Upper lobe of right lung (tissue), 1 donor: ENCODE data around the gene IGSF3. TPM values are rescaled to one million over a fixed set of nuclear protein-coding genes. Genes with fewer than 3 reads are reported as not detected.
A peak's percentile ranks its signal among the peaks of the same experiment; 100 is the strongest.

ENCODE experiments used
- ATAC-seq: fragments of 200-7000 bp; cut with Tn5 transposase; one replicate; pipeline ENCODE4 v1.9.1; 2020; ENCODE audit warnings: mild to moderate bottlenecking, moderate library complexity
- DNase-seq: peaks from one replicate; pipeline ENCODE4 v3.0.0-alpha.2; 2020
- H3K27ac ChIP-seq: fragments of 200-600 bp; one replicate; pipeline ENCODE4 v1.8.0; 2022
- H3K27me3 ChIP-seq: fragments of 200-600 bp; one replicate; pipeline ENCODE4 v1.8.0; 2022; ENCODE audit warnings: mild to moderate bottlenecking
- H3K36me3 ChIP-seq: fragments of 200-600 bp; one replicate; pipeline ENCODE4 v1.8.0; 2022
- H3K4me1 ChIP-seq: fragments of 200-600 bp; one replicate; pipeline ENCODE4 v1.8.0; 2022
- H3K4me3 ChIP-seq: fragments of 200-600 bp; one replicate; pipeline ENCODE4 v1.8.0; 2022; ENCODE audit warnings: mild to moderate bottlenecking
- H3K9me3 ChIP-seq: fragments of 200-600 bp; one replicate; pipeline ENCODE4 v1.8.0; 2022
- CTCF ChIP-seq: fragments of 200-600 bp; IDR thresholded peaks from one replicate; pipeline ENCODE4 v1.8.0; 2022; ENCODE audit warnings: antibody characterized with exemption
- intact Hi-C: fragments of 100-400 bp; cut with DNase I; formaldehyde crosslinking; loops from one replicate; pipeline ENCODE4 v1.11.0; 2022
- total RNA-seq: library from RNA; stranded (reverse); fragmentation: NEBNext Ultra II Directional; extraction: Animal tissue kit (Norgen Biotek cat#: 25700); gene quantifications from one replicate; pipeline ENCODE4 v1.2.1, GENCODE V29; 2021
- donor health status: DM: no; HTN: yes; CAD: no; lungs with severe emphysema.

The IGSF3 gene
- total RNA-seq, 1 donor from 2014 or later: 20.1 TPM

- Histone ChIP-seq H3K27ac (no peak overlapping the region), H3K4me1 (no peaks in the 10 kb centered on the region), H3K9me3 (no peaks in the 10 kb centered on the region), H3K27me3 (no peaks in the 10 kb centered on the region), H3K36me3 (no peaks in the 10 kb centered on the region), H3K4me3 (no peak overlapping the region)
- intact Hi-C loops: no loop called here
- no peak for TF ChIP-seq CTCF
- no peak for ATAC-seq
- DNase-seq: no peak
These were observed 18.6 kb upstream of the IGSF3 start for GRCh38 chr1:116686175-116686574.

GRCh38 chr1:116684575-116684974 lies 17.0 kb upstream of the IGSF3 start:
- Histone ChIP-seq H3K9me3 (no peaks in the 10 kb centered on the region), H3K4me3 (no peak overlapping the region), H3K27me3 (no peaks in the 10 kb centered on the region), H3K27ac (no peak overlapping the region), H3K4me1 (no peaks in the 10 kb centered on the region), H3K36me3 (no peaks in the 10 kb centered on the region)
- no peak for DNase-seq
- no peak for ATAC-seq
- TF ChIP-seq CTCF: no peak
- intact Hi-C loops: no loop called here

GRCh38 chr1:116682641-116683221 lies 15.2 kb upstream of the IGSF3 start:
- Histone ChIP-seq H3K9me3 (no peaks in the 10 kb centered on the region), H3K27me3 (no peaks in the 10 kb centered on the region), H3K36me3 (no peaks in the 10 kb centered on the region), H3K4me1 (no peaks in the 10 kb centered on the region), H3K27ac (no peak overlapping the region), H3K4me3 (no peak overlapping the region)
- no peak for TF ChIP-seq CTCF
- DNase-seq: no peak
- ATAC-seq: no peak
- intact Hi-C loops: no loop called here

GRCh38 chr1:116681343-116681899 lies 13.9 kb upstream of the IGSF3 start:
- Histone ChIP-seq H3K27me3 (peaks cover 7% of the 10 kb centered on the region), H3K27ac (no peak overlapping the region), H3K4me3 (no peak overlapping the region), H3K4me1 (no peaks in the 10 kb centered on the region), H3K36me3 (no peaks in the 10 kb centered on the region), H3K9me3 (no peaks in the 10 kb centered on the region)
- ATAC-seq (no peak), DNase-seq (no peak)
- intact Hi-C loops: no loop called here
- no peak for TF ChIP-seq CTCF

- intact Hi-C loops: no loop called here
- Histone ChIP-seq H3K4me3 (no peak overlapping the region), H3K27me3 (peaks cover 7% of the 10 kb centered on the region), H3K9me3 (no peaks in the 10 kb centered on the region), H3K27ac (no peak overlapping the region), H3K36me3 (no peaks in the 10 kb centered on the region), H3K4me1 (no peaks in the 10 kb centered on the region)
- DNase-seq (no peak), ATAC-seq (peak; percentile 59)
- no peak for TF ChIP-seq CTCF
These were observed 13.2 kb upstream of the IGSF3 start for GRCh38 chr1:116680752-116681151.
